ENCODE results near the gene SBF2. TPM values are rescaled to one million over a fixed set of nuclear protein-coding genes. Genes with fewer than 3 reads are reported as not detected.

Gene SBF2
- polyA plus RNA-seq, 1 donor, result 45.4 TPM

DNA sequence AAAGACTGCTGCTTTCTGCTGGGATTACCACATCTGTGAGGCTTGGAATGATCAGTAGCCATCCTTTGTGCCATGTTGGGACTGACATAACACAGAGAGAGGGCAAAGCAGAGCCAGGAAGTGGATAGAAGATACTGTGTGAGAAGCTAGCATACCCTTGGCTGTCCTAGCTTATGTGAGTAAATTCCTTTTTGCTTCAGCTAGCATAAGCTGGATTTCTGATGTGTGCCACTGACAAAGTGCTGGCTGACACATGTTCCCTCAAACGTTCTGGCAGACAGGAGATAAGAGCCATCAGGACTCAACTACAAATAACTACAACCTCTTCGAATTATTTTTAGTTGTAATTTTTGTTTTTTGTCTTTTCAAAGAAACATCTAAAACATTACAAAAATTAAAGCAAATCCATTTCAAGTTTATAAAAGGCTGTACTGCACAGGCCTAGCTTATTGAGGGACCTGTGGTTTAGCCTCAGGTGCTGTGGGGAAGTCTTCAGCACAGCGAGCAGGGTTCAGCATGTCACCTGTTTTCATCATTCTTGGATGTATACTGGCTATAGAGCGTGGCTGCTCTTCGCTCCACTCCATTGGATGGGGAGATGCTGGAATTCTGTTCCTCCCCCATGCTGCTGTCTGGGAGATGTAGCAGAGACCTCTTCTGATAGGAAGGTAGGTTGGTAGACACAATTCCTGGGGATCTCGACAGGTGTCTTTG is 509.3 kb downstream of the SBF2 start:
- Histone ChIP-seq H3K27ac (ENCODE audit: low read length) (no peak overlapping the region), H3K27me3 (ENCODE audit: control insufficient read depth, insufficient read depth, low read length) (no peaks in the 10 kb centered on the region), H3K9me3 (ENCODE audit: control insufficient read depth, low read depth, low read length) (no peaks in the 10 kb centered on the region), H3K36me3 (ENCODE audit: control insufficient read depth, insufficient read depth, low read length) (peaks cover 77% of the 10 kb centered on the region), H3K4me1 (ENCODE audit: control insufficient read depth, insufficient read depth, low read length) (no peaks in the 10 kb centered on the region), H3K4me3 (ENCODE audit: low read length) (no peak overlapping the region)
- WGBS (ENCODE audit: insufficient coverage, low lambda C conversion rate), result 100% methylated on average over 1 of the region's 6 CpGs
- no peak for DNase-seq

DNA sequence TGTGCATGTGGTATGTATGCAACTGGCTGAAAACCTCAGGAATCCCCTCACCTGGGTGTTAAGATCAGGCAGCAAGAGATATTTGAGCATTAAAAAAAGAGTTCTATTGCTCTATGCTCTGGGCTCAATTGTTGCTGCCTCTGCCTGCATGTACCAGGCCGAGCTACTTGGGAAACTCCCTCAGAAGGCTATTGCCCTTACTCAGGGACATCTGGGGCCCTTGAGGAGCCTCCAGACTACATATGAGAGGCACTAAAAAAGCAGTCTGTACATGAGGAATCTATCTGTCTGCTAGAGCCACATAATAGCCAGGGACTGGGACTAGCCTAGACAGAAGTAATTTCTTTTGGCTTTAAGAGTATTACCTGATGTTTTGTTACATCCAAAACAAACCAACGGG is 510.0 kb downstream of the SBF2 start:
- H3K27ac ChIP-seq (ENCODE audit: low read length), result no peak overlapping the region
- H3K36me3 ChIP-seq (ENCODE audit: control insufficient read depth, insufficient read depth, low read length), result peaks cover 77% of the 10 kb centered on the region
- H3K4me1 ChIP-seq (ENCODE audit: control insufficient read depth, insufficient read depth, low read length), result no peaks in the 10 kb centered on the region
- no peak for DNase-seq
- H3K4me3 ChIP-seq (ENCODE audit: low read length), result no peak overlapping the region
- H3K27me3 ChIP-seq (ENCODE audit: control insufficient read depth, insufficient read depth, low read length), result no peaks in the 10 kb centered on the region
- H3K9me3 ChIP-seq (ENCODE audit: control insufficient read depth, low read depth, low read length), result no peaks in the 10 kb centered on the region
- no CpG with 5 or more reads among the region's 2 CpGs for WGBS (ENCODE audit: insufficient coverage, low lambda C conversion rate)

DNA sequence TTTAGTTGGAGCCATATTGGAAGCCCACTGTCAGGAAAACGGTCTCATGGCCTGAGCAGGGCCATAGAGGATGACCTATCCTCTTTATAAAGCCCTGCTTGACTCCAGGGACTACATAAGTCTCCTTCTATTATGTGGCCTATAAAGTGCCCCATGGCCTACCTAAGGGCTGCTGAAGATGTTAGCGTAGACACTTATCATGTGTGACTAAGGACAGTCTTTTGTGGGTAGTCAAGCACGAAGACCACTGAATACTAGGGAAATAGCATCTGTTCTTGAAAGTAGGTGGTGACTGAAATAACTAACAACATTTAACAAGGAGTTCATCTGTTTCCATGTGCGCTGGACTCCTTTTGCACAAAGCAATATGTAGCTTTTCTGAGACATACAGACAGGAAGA is 513.1 kb downstream of the SBF2 start:
- Histone ChIP-seq H3K9me3 (ENCODE audit: control insufficient read depth, low read depth, low read length) (no peaks in the 10 kb centered on the region), H3K4me1 (ENCODE audit: control insufficient read depth, insufficient read depth, low read length) (no peaks in the 10 kb centered on the region), H3K4me3 (ENCODE audit: low read length) (no peak overlapping the region), H3K27me3 (ENCODE audit: control insufficient read depth, insufficient read depth, low read length) (no peaks in the 10 kb centered on the region), H3K36me3 (ENCODE audit: control insufficient read depth, insufficient read depth, low read length) (peaks cover 63% of the 10 kb centered on the region), H3K27ac (ENCODE audit: low read length) (no peak overlapping the region)
- no peak for DNase-seq
- WGBS (ENCODE audit: insufficient coverage, low lambda C conversion rate), result no CpG with 5 or more reads among the region's 4 CpGs

DNA sequence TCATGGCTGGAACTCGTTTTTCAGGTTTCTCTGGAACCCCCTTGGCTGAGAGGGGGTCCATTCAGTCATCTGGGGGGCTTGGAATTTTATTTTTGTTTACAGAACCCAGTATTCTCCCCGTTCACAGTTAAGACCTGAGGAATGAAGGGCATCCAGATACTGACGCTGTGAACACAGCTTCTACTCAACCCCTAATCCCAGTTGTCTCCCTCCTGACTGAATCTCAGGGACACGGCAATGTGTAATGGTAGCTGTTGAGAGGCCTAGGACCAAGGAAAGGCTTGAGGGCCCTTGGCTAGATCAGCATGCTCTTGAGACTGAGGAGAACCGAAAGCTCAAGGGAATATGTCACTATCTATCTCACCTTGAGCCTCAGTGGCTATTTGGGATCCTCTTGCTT is 516.5 kb downstream of the SBF2 start:
- H3K27me3 ChIP-seq (ENCODE audit: control insufficient read depth, insufficient read depth, low read length), result no peaks in the 10 kb centered on the region
- H3K4me1 ChIP-seq (ENCODE audit: control insufficient read depth, insufficient read depth, low read length), result peaks cover 2% of the 10 kb centered on the region
- H3K9me3 ChIP-seq (ENCODE audit: control insufficient read depth, low read depth, low read length), result no peaks in the 10 kb centered on the region
- no CpG with 5 or more reads among the region's 5 CpGs for WGBS (ENCODE audit: insufficient coverage, low lambda C conversion rate)
- no peak overlapping the region for H3K4me3 ChIP-seq (ENCODE audit: low read length)
- DNase-seq, result no peak
- H3K27ac ChIP-seq (ENCODE audit: low read length), result no peak overlapping the region
- H3K36me3 ChIP-seq (ENCODE audit: control insufficient read depth, insufficient read depth, low read length), result peaks cover 42% of the 10 kb centered on the region

DNA sequence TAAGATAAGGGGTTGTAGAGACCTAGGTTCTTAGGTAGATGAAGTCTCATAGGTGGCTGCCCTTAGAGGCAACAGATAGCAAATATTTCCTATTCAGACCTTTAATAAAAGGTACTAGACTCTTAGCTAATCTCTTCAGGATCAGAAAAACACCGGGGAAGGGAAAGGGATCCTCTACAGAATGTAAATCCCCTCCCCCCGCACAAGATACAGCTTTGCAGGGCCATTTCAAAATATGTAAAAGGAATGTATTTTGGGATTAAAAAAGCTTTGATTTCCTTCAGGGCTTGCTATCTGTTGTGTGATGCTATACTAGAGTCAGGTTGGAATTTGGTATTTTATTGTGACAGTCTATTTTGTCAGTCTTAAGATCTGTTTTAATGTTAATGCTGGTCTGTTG is 517.0 kb downstream of the SBF2 start:
- no peak for DNase-seq
- Histone ChIP-seq H3K9me3 (ENCODE audit: control insufficient read depth, low read depth, low read length) (no peaks in the 10 kb centered on the region), H3K4me3 (ENCODE audit: low read length) (no peak overlapping the region), H3K27me3 (ENCODE audit: control insufficient read depth, insufficient read depth, low read length) (no peaks in the 10 kb centered on the region), H3K36me3 (ENCODE audit: control insufficient read depth, insufficient read depth, low read length) (peaks cover 42% of the 10 kb centered on the region), H3K4me1 (ENCODE audit: control insufficient read depth, insufficient read depth, low read length) (peaks cover 2% of the 10 kb centered on the region), H3K27ac (ENCODE audit: low read length) (no peak overlapping the region)
- WGBS (ENCODE audit: insufficient coverage, low lambda C conversion rate), result no CpG with 5 or more reads among the region's 2 CpGs

DNA sequence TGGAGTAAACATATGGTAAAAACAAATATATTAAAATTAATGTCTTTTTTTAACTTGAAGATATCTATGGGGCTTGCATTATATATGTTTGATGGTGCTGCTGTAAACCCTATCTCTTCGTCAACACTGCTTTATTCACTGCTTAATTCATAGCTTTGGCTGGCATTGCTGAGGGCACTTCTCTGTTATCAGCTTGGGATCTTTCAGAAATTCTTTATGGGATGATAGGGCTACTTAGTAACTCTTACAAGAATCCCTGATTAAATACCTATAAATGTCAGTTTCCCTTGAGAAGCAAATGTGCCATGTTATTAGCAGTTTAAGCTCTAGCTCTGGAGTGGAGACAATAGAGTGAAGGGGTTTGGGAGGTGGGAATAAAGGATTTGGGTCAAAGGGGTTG is 517.8 kb downstream of the SBF2 start:
- no peak for DNase-seq
- Histone ChIP-seq H3K9me3 (ENCODE audit: control insufficient read depth, low read depth, low read length) (no peaks in the 10 kb centered on the region), H3K27ac (ENCODE audit: low read length) (no peak overlapping the region), H3K36me3 (ENCODE audit: control insufficient read depth, insufficient read depth, low read length) (peaks cover 34% of the 10 kb centered on the region), H3K4me1 (ENCODE audit: control insufficient read depth, insufficient read depth, low read length) (peaks cover 2% of the 10 kb centered on the region), H3K4me3 (ENCODE audit: low read length) (no peak overlapping the region), H3K27me3 (ENCODE audit: control insufficient read depth, insufficient read depth, low read length) (no peaks in the 10 kb centered on the region)
- WGBS (ENCODE audit: insufficient coverage, low lambda C conversion rate), result no CpG with 5 or more reads among the region's 1 CpG

DNA sequence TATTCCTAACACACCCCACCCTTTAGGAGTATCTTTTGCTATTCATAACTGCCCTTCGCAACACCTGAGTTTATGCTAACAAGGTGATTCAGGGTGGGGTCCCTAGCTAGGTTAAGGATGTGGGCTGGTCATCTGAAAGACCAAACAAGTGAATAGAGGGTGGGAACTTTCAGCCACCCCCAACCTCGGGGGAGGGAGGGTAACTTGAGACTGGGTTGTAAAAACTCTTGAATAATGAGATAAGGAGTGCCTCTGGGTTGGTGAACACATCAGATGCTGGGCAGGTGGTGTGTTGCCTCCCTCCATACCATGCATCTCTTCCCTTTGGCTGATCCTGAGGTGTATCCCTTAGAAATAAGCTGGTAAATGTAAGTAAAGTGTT is 518.6 kb downstream of the SBF2 start:
- peak in 1 of 2 donors; percentile 35 for DNase-seq
- peaks cover 26% of the 10 kb centered on the region for H3K36me3 ChIP-seq (ENCODE audit: control insufficient read depth, insufficient read depth, low read length)
- no peak overlapping the region for H3K27ac ChIP-seq (ENCODE audit: low read length)
- no peaks in the 10 kb centered on the region for H3K27me3 ChIP-seq (ENCODE audit: control insufficient read depth, insufficient read depth, low read length)
- H3K4me3 ChIP-seq (ENCODE audit: low read length), result no peak overlapping the region
- peaks cover 2% of the 10 kb centered on the region for H3K4me1 ChIP-seq (ENCODE audit: control insufficient read depth, insufficient read depth, low read length)
- no peaks in the 10 kb centered on the region for H3K9me3 ChIP-seq (ENCODE audit: control insufficient read depth, low read depth, low read length)
- no CpG with 5 or more reads among the region's 2 CpGs for WGBS (ENCODE audit: insufficient coverage, low lambda C conversion rate)

DNA sequence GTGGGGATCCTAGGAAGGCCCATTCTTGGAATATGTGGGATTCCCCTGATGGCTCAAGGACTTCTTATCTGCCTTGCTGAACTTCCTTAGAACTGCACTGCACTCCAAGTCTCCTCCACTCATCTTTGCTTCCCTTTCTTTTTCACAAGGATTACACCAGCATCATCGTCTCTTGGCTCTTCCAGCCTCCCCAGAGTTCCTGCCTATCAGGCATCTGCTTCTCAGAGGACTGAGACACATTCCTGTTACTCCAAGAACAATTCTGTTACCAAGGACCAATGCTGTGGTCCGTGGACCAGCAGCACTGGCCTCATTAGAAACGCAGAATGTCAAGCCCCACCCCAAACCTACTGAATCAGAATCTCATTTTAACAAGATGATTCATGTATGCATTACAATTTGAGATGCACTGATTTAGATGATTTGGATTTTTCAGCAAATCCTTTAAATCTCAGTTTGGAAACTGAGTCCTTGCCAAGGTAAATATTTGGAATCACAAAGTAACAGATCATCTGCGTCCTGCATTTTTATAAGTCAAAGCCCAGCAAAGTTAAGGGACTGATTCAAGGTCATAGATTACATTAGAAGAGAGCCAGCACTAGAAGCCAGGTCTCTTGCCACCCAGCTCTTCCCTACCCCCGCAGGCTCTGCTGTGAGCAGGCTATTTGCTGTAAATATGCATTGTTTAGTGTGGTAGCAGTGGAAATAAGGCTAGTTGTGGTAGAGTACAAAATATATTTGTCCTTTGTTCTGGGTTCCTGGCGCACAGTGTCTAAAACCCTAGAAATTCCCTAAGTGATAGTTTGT is 519.2 kb downstream of the SBF2 start:
- no peak for DNase-seq
- Histone ChIP-seq H3K4me3 (ENCODE audit: low read length) (no peak overlapping the region), H3K36me3 (ENCODE audit: control insufficient read depth, insufficient read depth, low read length) (peaks cover 20% of the 10 kb centered on the region), H3K4me1 (ENCODE audit: control insufficient read depth, insufficient read depth, low read length) (peaks cover 2% of the 10 kb centered on the region), H3K27me3 (ENCODE audit: control insufficient read depth, insufficient read depth, low read length) (no peaks in the 10 kb centered on the region), H3K9me3 (ENCODE audit: control insufficient read depth, low read depth, low read length) (no peaks in the 10 kb centered on the region), H3K27ac (ENCODE audit: low read length) (no peak overlapping the region)
- no CpG with 5 or more reads among the region's 6 CpGs for WGBS (ENCODE audit: insufficient coverage, low lambda C conversion rate)

DNA sequence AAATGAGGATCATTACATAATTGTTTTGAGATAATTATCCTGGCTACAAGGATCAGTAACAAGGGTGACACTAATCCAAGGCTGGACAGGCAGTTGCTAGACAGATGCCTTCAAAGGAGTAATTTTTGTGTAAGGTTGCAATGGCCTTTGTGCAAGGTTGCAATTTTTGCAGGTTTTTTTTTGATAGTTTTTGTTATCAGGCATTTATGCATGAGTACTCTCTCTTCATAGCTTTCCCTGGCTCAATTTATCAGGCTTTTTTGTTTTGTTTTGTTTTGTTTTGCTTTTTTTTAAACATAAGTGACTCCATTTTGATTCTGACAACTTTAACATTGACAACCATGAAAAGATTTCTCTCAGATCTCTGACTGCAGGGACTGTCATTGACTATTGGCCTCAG is 519.9 kb downstream of the SBF2 start:
- DNase-seq, result no peak
- H3K4me1 ChIP-seq (ENCODE audit: control insufficient read depth, insufficient read depth, low read length), result peaks cover 2% of the 10 kb centered on the region
- peaks cover 13% of the 10 kb centered on the region for H3K36me3 ChIP-seq (ENCODE audit: control insufficient read depth, insufficient read depth, low read length)
- H3K27ac ChIP-seq (ENCODE audit: low read length), result no peak overlapping the region
- H3K4me3 ChIP-seq (ENCODE audit: low read length), result no peak overlapping the region
- H3K9me3 ChIP-seq (ENCODE audit: control insufficient read depth, low read depth, low read length), result no peaks in the 10 kb centered on the region
- no peaks in the 10 kb centered on the region for H3K27me3 ChIP-seq (ENCODE audit: control insufficient read depth, insufficient read depth, low read length)

DNA sequence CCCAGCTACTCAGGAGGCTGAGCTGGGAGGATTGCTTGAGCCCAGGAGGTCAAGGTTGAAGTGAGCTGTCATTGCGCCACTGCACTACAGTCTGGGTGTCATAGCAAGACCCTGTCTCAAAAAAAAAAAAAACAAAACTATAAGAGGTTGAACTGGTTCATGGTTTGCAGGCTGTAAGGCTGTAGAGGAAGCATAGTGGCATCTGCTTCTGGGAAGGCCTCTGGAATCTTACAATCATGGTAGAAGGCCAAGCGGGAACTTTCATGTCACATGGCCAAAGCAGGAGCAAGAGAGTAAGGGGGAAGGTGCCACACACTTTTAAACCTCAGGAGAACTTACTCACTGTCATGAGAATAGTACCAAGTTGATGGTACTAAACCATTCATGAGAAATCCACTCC is 520.5 kb downstream of the SBF2 start:
- H3K27me3 ChIP-seq (ENCODE audit: control insufficient read depth, insufficient read depth, low read length), result no peaks in the 10 kb centered on the region
- H3K4me1 ChIP-seq (ENCODE audit: control insufficient read depth, insufficient read depth, low read length), result peaks cover 2% of the 10 kb centered on the region
- H3K36me3 ChIP-seq (ENCODE audit: control insufficient read depth, insufficient read depth, low read length), result peaks cover 13% of the 10 kb centered on the region
- DNase-seq, result no peak
- no CpG with 5 or more reads among the region's 2 CpGs for WGBS (ENCODE audit: insufficient coverage, low lambda C conversion rate)
- no peaks in the 10 kb centered on the region for H3K9me3 ChIP-seq (ENCODE audit: control insufficient read depth, low read depth, low read length)
- H3K27ac ChIP-seq (ENCODE audit: low read length), result no peak overlapping the region
- no peak overlapping the region for H3K4me3 ChIP-seq (ENCODE audit: low read length)

DNA sequence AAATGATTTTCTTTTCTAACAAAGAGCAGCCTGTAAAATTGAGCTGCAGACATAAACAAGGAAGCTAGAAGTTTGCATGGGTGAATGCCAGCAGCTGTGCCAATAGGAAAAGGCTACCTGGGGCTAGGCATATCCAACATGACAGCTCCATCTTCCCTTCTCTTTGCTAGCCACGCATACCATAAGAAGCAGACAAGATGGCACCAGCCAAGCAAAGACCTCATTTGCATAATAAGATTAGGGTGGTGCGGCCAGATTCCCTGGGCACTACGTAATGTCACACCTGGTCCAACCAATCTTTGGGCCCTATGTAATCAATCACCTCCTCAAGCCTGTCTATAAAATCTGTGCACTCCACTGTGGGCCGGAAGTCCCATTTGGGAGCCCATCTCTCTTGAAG is 521.8 kb downstream of the SBF2 start:
- Histone ChIP-seq H3K4me3 (ENCODE audit: low read length) (no peak overlapping the region), H3K27me3 (ENCODE audit: control insufficient read depth, insufficient read depth, low read length) (no peaks in the 10 kb centered on the region), H3K9me3 (ENCODE audit: control insufficient read depth, low read depth, low read length) (no peaks in the 10 kb centered on the region), H3K27ac (ENCODE audit: low read length) (no peak overlapping the region), H3K4me1 (ENCODE audit: control insufficient read depth, insufficient read depth, low read length) (peaks cover 2% of the 10 kb centered on the region), H3K36me3 (ENCODE audit: control insufficient read depth, insufficient read depth, low read length) (peaks cover 4% of the 10 kb centered on the region)
- WGBS (ENCODE audit: insufficient coverage, low lambda C conversion rate), result no CpG with 5 or more reads among the region's 4 CpGs
- DNase-seq, result no peak
